CD4-positive, alpha-beta T cell (primary cell): ENCODE data around the gene CDC42EP3. TPM values are rescaled to one million over a fixed set of nuclear protein-coding genes. Genes with fewer than 3 reads are reported as not detected.

ENCODE experiments used
- ATAC-seq: fragments of 200-7000 bp; cut with Tn5 transposase; one replicate; pipeline ENCODE4 v1.10.0; 2022; ENCODE audit warnings: mild to moderate bottlenecking; ENCODE audit not compliant: poor library complexity
- CTCF ChIA-PET: fragments of 350-600 bp; sonication (Branson Sonifier 250); formaldehyde crosslinking; loops from one replicate; lab custom pipeline; 2021; ENCODE audit warnings: antibody characterized with exemption, inconsistent platforms; lab: Charles Lee
- POLR2A ChIA-PET: fragments of 350-600 bp; sonication (Branson Sonifier 250); formaldehyde crosslinking; loops from one replicate; lab custom pipeline; 2021; ENCODE audit warnings: antibody characterized with exemption, inconsistent platforms; lab: Charles Lee
- DNase-seq, 14 experiments: peaks; one replicate each; pipeline ENCODE4 v3.0.0-alpha.2; 2013 to 2020; ENCODE audit warnings: mixed read lengths in 2 of 14
- H3K27ac ChIP-seq, 2 donors: one replicate each; pipeline versions ENCODE4 v1.5.1 to v1.7.0; 2013; ENCODE audit warnings: low read length in 2 of 2, low read depth in 1 of 2, mild to moderate bottlenecking in 1 of 2
- H3K27me3 ChIP-seq, 2 experiments: 1 replicate in 1 of 2; 2 replicates in 1 of 2; pipeline versions ENCODE4 v1.6.1 to v1.7.0; 2013; ENCODE audit warnings: low read length in 2 of 2, control low read depth in 1 of 2, mild to moderate bottlenecking in 1 of 2, moderate library complexity in 1 of 2; ENCODE audit not compliant: insufficient read depth in 2 of 2, control insufficient read depth in 1 of 2
- H3K36me3 ChIP-seq: one replicate; pipeline ENCODE4 v1.6.1; 2013; ENCODE audit warnings: low read length, control low read depth; ENCODE audit not compliant: insufficient read depth
- H3K4me1 ChIP-seq: one replicate; pipeline ENCODE4 v1.6.1; 2013; ENCODE audit warnings: low read length, control low read depth; ENCODE audit not compliant: insufficient read depth
- H3K4me3 ChIP-seq: one replicate; pipeline ENCODE4 v1.5.1; 2013; ENCODE audit warnings: mild to moderate bottlenecking, low read length, moderate library complexity
- H3K9me3 ChIP-seq, 2 experiments: 1 replicate in 1 of 2; 2 replicates in 1 of 2; pipeline versions ENCODE4 v1.6.1 to v1.7.0; 2013; ENCODE audit warnings: low read length in 2 of 2, mild to moderate bottlenecking in 2 of 2, control low read depth in 1 of 2, moderate library complexity in 1 of 2; ENCODE audit not compliant: control insufficient read depth in 1 of 2, insufficient read depth in 1 of 2
- H3K27ac Mint-ChIP-seq: one replicate; pipeline ENCODE4 v1.8.0; 2020; ENCODE audit warnings: mixed read lengths
- H3K27me3 Mint-ChIP-seq: one replicate; pipeline ENCODE4 v1.8.0; 2021; ENCODE audit warnings: mixed read lengths
- H3K36me3 Mint-ChIP-seq: one replicate; pipeline ENCODE4 v1.8.0; 2021; ENCODE audit warnings: low read depth, mixed read lengths
- H3K4me1 Mint-ChIP-seq: one replicate; pipeline ENCODE4 v1.8.0; 2021; ENCODE audit warnings: low read depth, mixed read lengths
- H3K4me3 Mint-ChIP-seq: one replicate; pipeline ENCODE4 v1.8.0; 2020; ENCODE audit warnings: mild to moderate bottlenecking, mixed read lengths
- H3K9me3 Mint-ChIP-seq: one replicate; pipeline ENCODE4 v1.8.0; 2020; ENCODE audit warnings: mixed read lengths
- CTCF ChIP-seq: fragments of 200-600 bp; IDR thresholded peaks from one replicate; pipeline ENCODE4 v1.8.0; 2022; ENCODE audit warnings: antibody characterized with exemption, mild to moderate bottlenecking
- intact Hi-C, 2 experiments: fragments of 100-400 bp; cut with DNase I in 1 of 2; cut with micrococcal nuclease in 1 of 2; formaldehyde crosslinking; loops; one replicate each; pipeline versions ENCODE4 v1.15.1 to v1.9.0; 2023 to 2025; cut with DNase I, micrococcal nuclease
- total RNA-seq, 174 experiments: library from RNA in 2 of 174; stranded (reverse) in 2 of 174; gene quantifications; one replicate each; pipeline ENCODE4 v1.2.3 and lab custom pipeline; 2021 to 2026

The CDC42EP3 gene
- total RNA-seq, 2 experiments from 2014 or later = 20.6 to 24.1 TPM

DNA sequence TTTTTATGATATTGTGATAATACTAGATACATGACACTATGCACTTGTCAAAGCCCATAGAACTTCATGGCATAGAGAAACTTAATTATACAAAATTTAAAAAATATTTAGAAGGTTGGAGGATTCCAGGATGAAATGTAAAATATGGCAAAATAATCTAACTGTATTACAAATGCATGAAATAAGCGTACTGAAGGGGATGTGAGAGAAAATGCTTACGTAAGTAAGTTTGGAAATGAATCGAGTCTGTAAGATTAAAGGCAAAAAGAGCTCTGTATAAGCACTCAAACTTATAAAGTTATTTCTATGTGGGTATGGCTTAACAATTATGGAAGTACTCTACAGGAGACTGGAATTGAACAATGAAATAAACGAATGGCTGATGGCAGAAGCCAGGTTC lies 13.4 kb upstream of the CDC42EP3 start:
- Histone ChIP-seq H3K36me3 (no peaks in the 10 kb centered on the region), H3K9me3 (no peaks in the 10 kb centered on the region), H3K4me1 (peaks cover 9% of the 10 kb centered on the region), H3K27me3 (no peaks in the 10 kb centered on the region), H3K27ac (no peak overlapping the region), H3K4me3 (no peak overlapping the region)
- H3K36me3 Mint-ChIP-seq = no peaks in the 10 kb centered on the region
- ChIA-PET POLR2A (interaction anchor here (1.4 to 4.9 kb wide), 2 partner anchors 14 to 60 kb away, joined by 3 to 51 read pairs; partner anchors contain the start of gene CDC42EP3), CTCF (no interaction called here)
- no peaks in the 10 kb centered on the region for H3K27me3 Mint-ChIP-seq
- no peak for DNase-seq
- peak overlapping the region; percentile 24 for H3K27ac Mint-ChIP-seq
- ATAC-seq = no peak
- H3K9me3 Mint-ChIP-seq = peaks cover 6% of the 10 kb centered on the region
- H3K4me3 Mint-ChIP-seq = no peak overlapping the region
- TF ChIP-seq CTCF = no peak
- intact Hi-C loops = no loop called here
- H3K4me1 Mint-ChIP-seq = peaks cover 33% of the 10 kb centered on the region

DNA sequence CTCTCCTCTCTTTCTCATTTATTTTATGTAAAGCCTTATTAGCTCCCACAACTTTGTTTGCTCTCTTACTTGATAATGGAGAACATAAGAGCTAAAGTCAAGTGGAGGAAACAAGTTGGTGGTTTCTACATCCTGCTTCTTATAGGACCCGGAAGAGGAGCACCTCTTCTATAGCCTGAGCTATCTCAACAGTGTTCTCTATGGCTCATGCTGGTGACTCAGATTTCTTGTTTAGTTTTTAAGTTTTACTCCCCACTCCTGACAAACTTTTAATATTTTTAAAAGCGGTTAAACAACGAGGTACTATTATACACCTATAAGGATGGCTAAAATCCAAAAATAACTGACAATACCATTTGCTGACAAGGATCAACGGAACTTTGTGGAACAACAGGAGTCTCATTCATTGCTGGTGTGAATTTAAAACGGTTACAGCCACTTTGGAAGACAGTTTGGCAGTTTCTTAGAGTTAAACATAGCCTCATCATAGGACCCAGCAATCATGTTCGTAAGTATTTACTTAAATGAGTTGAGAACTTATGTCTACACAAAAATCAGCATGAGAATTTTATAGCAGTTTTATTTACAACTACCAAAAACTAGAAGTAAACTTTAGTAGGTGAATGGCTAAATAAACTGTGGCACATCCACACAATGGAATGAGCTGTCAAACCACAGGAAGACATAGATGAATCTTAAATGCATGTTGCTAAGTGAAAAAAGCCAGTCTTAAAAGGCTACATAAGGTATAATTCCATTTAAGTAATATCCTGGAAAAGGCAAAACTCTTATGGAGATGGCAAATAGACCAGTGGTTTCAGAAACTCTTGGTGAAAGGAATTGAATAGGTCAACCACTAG lies 12.7 kb upstream of the CDC42EP3 start:
- intact Hi-C loops = no loop called here
- Mint-ChIP-seq H3K27ac (peak overlapping the region; percentile 73), H3K27me3 (no peaks in the 10 kb centered on the region), H3K4me1 (peaks cover 33% of the 10 kb centered on the region), H3K9me3 (peaks cover 6% of the 10 kb centered on the region), H3K4me3 (peak overlapping the region; percentile 49), H3K36me3 (no peaks in the 10 kb centered on the region)
- Histone ChIP-seq H3K9me3 (no peaks in the 10 kb centered on the region), H3K27ac (peak overlapping the region in 1 of 2 donors; percentile 35), H3K27me3 (no peaks in the 10 kb centered on the region), H3K36me3 (no peaks in the 10 kb centered on the region), H3K4me1 (peaks cover 9% of the 10 kb centered on the region), H3K4me3 (no peak overlapping the region)
- TF ChIP-seq CTCF = no peak
- ChIA-PET POLR2A (interaction anchor here (0.9 to 4.9 kb wide), 8 partner anchors 13 to 717 kb away, joined by 3 to 51 read pairs (median 5); partner anchors contain the start of gene CDC42EP3), CTCF (interaction anchor here (1.0 kb wide), 1 partner anchor 39 kb away, joined by 3 read pairs; no protein-coding TSS in a partner anchor)
- peak in 4 of 14 experiments; percentile 41 to 78 (median 66) for DNase-seq
- ATAC-seq = peak; percentile 100

- Mint-ChIP-seq H3K4me1 (peaks cover 33% of the 10 kb centered on the region), H3K27me3 (no peaks in the 10 kb centered on the region), H3K4me3 (no peak overlapping the region), H3K27ac (peak overlapping the region; percentile 73), H3K36me3 (no peaks in the 10 kb centered on the region), H3K9me3 (peaks cover 6% of the 10 kb centered on the region)
- H3K4me1 ChIP-seq = peaks cover 9% of the 10 kb centered on the region
- H3K4me3 ChIP-seq = no peak overlapping the region
- peak overlapping the region in 1 of 2 donors; percentile 35 for H3K27ac ChIP-seq
- ATAC-seq (no peak), DNase-seq (no peak)
- H3K9me3 ChIP-seq = no peaks in the 10 kb centered on the region
- POLR2A ChIA-PET = interaction anchor here (0.9 to 4.9 kb wide), 8 partner anchors 12 to 716 kb away, joined by 3 to 51 read pairs (median 5); partner anchors contain the start of gene CDC42EP3
- CTCF ChIA-PET = interaction anchor here (1.0 kb wide), 1 partner anchor 38 kb away, joined by 3 read pairs; no protein-coding TSS in a partner anchor
- H3K36me3 ChIP-seq = no peaks in the 10 kb centered on the region
- TF ChIP-seq CTCF = no peak
- no peaks in the 10 kb centered on the region for H3K27me3 ChIP-seq
- intact Hi-C loops = no loop called here
Observed at GRCh38 chr2:37683241-37683640, 11.8 kb upstream of the CDC42EP3 start.
